ENCODE results near the gene TMX1. TPM values are rescaled to one million over a fixed set of nuclear protein-coding genes. Genes with fewer than 3 reads are reported as not detected.

Gene TMX1
- total and polyA plus RNA-seq, 4 donors = 11.6 to 22.8 (median 19.4) TPM

GRCh38 chr14:51224551-51224950 lies 15.5 kb upstream of the TMX1 start (continued):
- TF ChIP-seq CTCF (IDR thresholded peaks at IDR 0.05; ENCODE audit: low read depth, low read length, missing input control) (no peak), HNF4G (IDR thresholded peaks at IDR 0.05) (no peak), RAD21 (IDR thresholded peaks at IDR 0.05) (no peak), NR2F2 (IDR thresholded peaks at IDR 0.05) (no peak)

- Histone ChIP-seq H3K27me3 (ENCODE audit: control insufficient read depth in 4 of 4, insufficient read depth in 4 of 4, low read length in 3 of 4) (no peaks in the 10 kb centered on the region), H3K4me3 (ENCODE audit: low read depth in 1 of 3, low read length in 3 of 3) (no peak overlapping the region), H3K36me3 (ENCODE audit: control insufficient read depth in 4 of 4, insufficient read depth in 3 of 4, low read depth in 1 of 4, low read length in 3 of 4) (no peaks in the 10 kb centered on the region), H3K4me1 (ENCODE audit: control insufficient read depth in 4 of 4, insufficient read depth in 4 of 4, low read length in 3 of 4) (no peaks in the 10 kb centered on the region), H3K9ac (ENCODE audit: low read depth in 1 of 2, low read length in 2 of 2) (no peak overlapping the region), H3K9me3 (ENCODE audit: control insufficient read depth in 4 of 4, low read length in 3 of 4) (no peaks in the 10 kb centered on the region), H3K27ac (ENCODE audit: low read depth in 1 of 2, low read length in 2 of 2) (no peak overlapping the region)
- 79% methylated on average over 2 of the region's 2 CpGs for WGBS
- no peak for DNase-seq (ENCODE audit: low spot score)
- no peak for TF ChIP-seq FOXA2 (IDR thresholded peaks at IDR 0.05)
- no peak for TF ChIP-seq ZBTB33 (IDR thresholded peaks at IDR 0.05)
- no peak for TF ChIP-seq CTCF (IDR thresholded peaks at IDR 0.05; ENCODE audit: low read depth, low read length, missing input control)
- no peak for TF ChIP-seq MAX (IDR thresholded peaks at IDR 0.05)
- no peak for TF ChIP-seq SP1 (IDR thresholded peaks at IDR 0.05)
- no peak for TF ChIP-seq YY1 (IDR thresholded peaks at IDR 0.05)
- TF ChIP-seq HNF4A (conservative IDR thresholded peaks at IDR 0.05) = no peak
- TF ChIP-seq FOXA1 (IDR thresholded peaks at IDR 0.05) = no peak
- no peak for TF ChIP-seq NR2F2 (IDR thresholded peaks at IDR 0.05)
- TF ChIP-seq EGR1 (IDR thresholded peaks at IDR 0.05; ENCODE audit: low read depth in 2 of 2) = no peak
- TF ChIP-seq HNF4G (IDR thresholded peaks at IDR 0.05) = no peak
- TF ChIP-seq REST (IDR thresholded peaks at IDR 0.05) = no peak
- TF ChIP-seq ATF3 (IDR thresholded peaks at IDR 0.05) = no peak
- TF ChIP-seq RXRA (IDR thresholded peaks at IDR 0.05) = no peak
Observed at GRCh38 chr14:51225751-51226150, 14.3 kb upstream of the TMX1 start.

Data from liver (tissue), 9 donors.